Tibial nerve (tissue), 3 donors: ENCODE measurements around the gene CCNB1.

ENCODE experiments used
- POLR2A ChIP-seq, 2 donors: fragments of 450-650 bp; IDR thresholded peaks; one replicate each; pipeline ENCODE4 v1.6.1; 2017; ENCODE audit warnings: antibody characterized with exemption in 2 of 2, mild to moderate bottlenecking in 2 of 2, moderate library complexity in 2 of 2
- TF ChIP-seq, protein P1 (sequence below), 5 experiments: fragments of 200-600 bp in 3 of 5; fragments of 450-650 bp in 2 of 5; sonication (generic) in 3 of 5; IDR thresholded peaks; one replicate each; pipeline ENCODE4 v1.5.1; 2016 to 2019; ENCODE audit warnings: antibody characterized with exemption in 5 of 5, mild to moderate bottlenecking in 3 of 5, moderate library complexity in 2 of 5

DNA sequence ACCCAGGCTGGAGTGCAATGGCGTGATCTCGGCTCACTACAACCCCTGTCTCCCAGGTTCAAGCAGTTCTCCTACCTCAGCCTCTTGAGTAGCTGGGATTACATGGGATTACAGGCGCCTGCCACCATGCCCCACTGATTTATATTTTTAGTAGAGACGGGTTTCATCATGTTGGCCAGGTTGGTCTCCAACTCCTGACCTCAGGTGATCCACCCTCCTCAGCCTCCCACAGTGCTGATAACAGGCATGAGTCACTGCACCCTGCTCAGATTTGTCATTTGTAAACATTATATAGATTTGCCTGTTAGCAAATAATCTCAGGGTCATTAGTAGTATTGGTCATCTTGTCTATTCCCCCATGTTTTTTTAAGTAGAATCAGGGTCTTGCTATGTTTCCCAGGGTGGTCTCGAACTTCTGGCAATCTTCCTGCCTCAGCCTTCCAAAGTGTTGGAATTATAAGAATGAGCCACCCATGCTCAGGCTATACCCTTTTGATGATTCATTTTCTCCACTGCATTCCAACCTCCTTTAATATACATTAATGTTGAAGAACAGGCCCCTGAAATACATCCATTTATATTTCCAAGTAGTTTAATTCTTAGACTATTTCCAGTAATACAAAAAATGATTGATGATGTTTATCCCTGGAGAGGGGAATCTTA is 39.7 kb downstream of the CCNB1 start:
- TF ChIP-seq, protein P1, sequence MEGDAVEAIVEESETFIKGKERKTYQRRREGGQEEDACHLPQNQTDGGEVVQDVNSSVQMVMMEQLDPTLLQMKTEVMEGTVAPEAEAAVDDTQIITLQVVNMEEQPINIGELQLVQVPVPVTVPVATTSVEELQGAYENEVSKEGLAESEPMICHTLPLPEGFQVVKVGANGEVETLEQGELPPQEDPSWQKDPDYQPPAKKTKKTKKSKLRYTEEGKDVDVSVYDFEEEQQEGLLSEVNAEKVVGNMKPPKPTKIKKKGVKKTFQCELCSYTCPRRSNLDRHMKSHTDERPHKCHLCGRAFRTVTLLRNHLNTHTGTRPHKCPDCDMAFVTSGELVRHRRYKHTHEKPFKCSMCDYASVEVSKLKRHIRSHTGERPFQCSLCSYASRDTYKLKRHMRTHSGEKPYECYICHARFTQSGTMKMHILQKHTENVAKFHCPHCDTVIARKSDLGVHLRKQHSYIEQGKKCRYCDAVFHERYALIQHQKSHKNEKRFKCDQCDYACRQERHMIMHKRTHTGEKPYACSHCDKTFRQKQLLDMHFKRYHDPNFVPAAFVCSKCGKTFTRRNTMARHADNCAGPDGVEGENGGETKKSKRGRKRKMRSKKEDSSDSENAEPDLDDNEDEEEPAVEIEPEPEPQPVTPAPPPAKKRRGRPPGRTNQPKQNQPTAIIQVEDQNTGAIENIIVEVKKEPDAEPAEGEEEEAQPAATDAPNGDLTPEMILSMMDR (IDR thresholded peaks at IDR 0.05), result no peak
- TF ChIP-seq POLR2A (IDR thresholded peaks at IDR 0.05), result no peak
